CD14-positive monocyte (primary cell): Measurements from ENCODE around the gene ATXN2. TPM values are rescaled to one million over a fixed set of nuclear protein-coding genes. Genes with fewer than 3 reads are reported as not detected.

Experiments
- DNase-seq, 3 donors: peaks; one replicate each; pipeline ENCODE4 v3.0.0-alpha.2; 2011 to 2022
- H2AFZ ChIP-seq: 2 replicates; pipeline ENCODE4 v1.6.0; 2012; ENCODE audit warnings: mild to moderate bottlenecking, low read depth, low read length, inconsistent platforms; ENCODE audit not compliant: insufficient read depth, poor library complexity, severe bottlenecking
- H3K27ac ChIP-seq, 2 donors: 1 replicate in 1 of 2; 2 replicates in 1 of 2; pipeline ENCODE4 v1.5.1; 2012 to 2013; ENCODE audit warnings: low read length in 2 of 2, control low read depth in 1 of 2, inconsistent platforms in 1 of 2, low read depth in 1 of 2, mild to moderate bottlenecking in 1 of 2
- H3K27me3 ChIP-seq, 2 donors: one replicate each; pipeline versions ENCODE4 v1.6.0 to v1.6.1; 2011 to 2013; ENCODE audit warnings: low read length in 2 of 2; ENCODE audit not compliant: control insufficient read depth in 2 of 2, insufficient read depth in 2 of 2
- H3K36me3 ChIP-seq, 2 donors: replicated peaks in 1 of 2; 1 replicate in 1 of 2; 2 replicates in 1 of 2; pipeline versions ENCODE4 v1.5.1 to v1.6.1; 2012 to 2013; ENCODE audit warnings: low read length in 2 of 2, control low read depth in 1 of 2, inconsistent platforms in 1 of 2, mild to moderate bottlenecking in 1 of 2; ENCODE audit not compliant: insufficient read depth in 2 of 2, control insufficient read depth in 1 of 2
- H3K4me1 ChIP-seq, 2 donors: 1 replicate in 1 of 2; 2 replicates in 1 of 2; pipeline versions ENCODE4 v1.5.1 to v1.6.1; 2012 to 2013; ENCODE audit warnings: low read length in 2 of 2, control low read depth in 1 of 2, inconsistent platforms in 1 of 2, mild to moderate bottlenecking in 1 of 2, moderate library complexity in 1 of 2; ENCODE audit not compliant: insufficient read depth in 2 of 2, control insufficient read depth in 1 of 2
- H3K4me2 ChIP-seq: replicated peaks from 2 replicates; pipeline ENCODE3; 2012; ENCODE audit warnings: low read length, moderate library complexity, mild to moderate bottlenecking; ENCODE audit not compliant: poor library complexity, severe bottlenecking; ENCODE audit errors: extremely low read depth
- H3K4me3 ChIP-seq, 3 experiments: fragments of 200-600 bp in 1 of 3; sonication (generic) in 1 of 3; replicated peaks in 1 of 3; 1 replicate in 2 of 3; 2 replicates in 1 of 3; pipeline ENCODE4 v1.5.1; 2011 to 2013; ENCODE audit warnings: low read length in 3 of 3, mild to moderate bottlenecking in 3 of 3, control low read depth in 2 of 3, low read depth in 2 of 3, inconsistent platforms in 1 of 3, moderate library complexity in 1 of 3
- H3K79me2 ChIP-seq: 2 replicates; pipeline ENCODE4 v1.6.0; 2012; ENCODE audit warnings: mild to moderate bottlenecking, control low read depth, inconsistent platforms, low read length, moderate library complexity; ENCODE audit not compliant: insufficient read depth
- H3K9ac ChIP-seq: 2 replicates; pipeline ENCODE4 v1.6.0; 2017; ENCODE audit warnings: low read length, mild to moderate bottlenecking; ENCODE audit not compliant: insufficient read depth, poor library complexity, severe bottlenecking
- H3K9me3 ChIP-seq, 2 donors: replicated peaks in 1 of 2; 1 replicate in 1 of 2; 2 replicates in 1 of 2; pipeline versions ENCODE4 v1.5.1 to v1.6.1; 2012 to 2013; ENCODE audit warnings: low read length in 2 of 2, control low read depth in 1 of 2; ENCODE audit not compliant: control insufficient read depth in 1 of 2, insufficient read depth in 1 of 2
- H4K20me1 ChIP-seq: 2 replicates; pipeline ENCODE4 v1.6.0; 2012; ENCODE audit warnings: mild to moderate bottlenecking, low read length, control low read depth, moderate library complexity; ENCODE audit not compliant: insufficient read depth
- H3K27ac Mint-ChIP-seq, 7 donors: one replicate each; pipeline ENCODE4 v1.8.0; 2020; ENCODE audit warnings: mild to moderate bottlenecking in 7 of 7, mixed read lengths in 7 of 7, moderate library complexity in 6 of 7, inconsistent platforms in 2 of 7
- H3K27me3 Mint-ChIP-seq, 3 donors: one replicate each; pipeline ENCODE4 v1.8.0; 2021 to 2022; ENCODE audit warnings: low read depth in 3 of 3, mild to moderate bottlenecking in 3 of 3, mixed read lengths in 3 of 3, moderate library complexity in 3 of 3, inconsistent platforms in 1 of 3
- H3K36me3 Mint-ChIP-seq, 2 donors: one replicate each; pipeline ENCODE4 v1.8.0; 2020; ENCODE audit warnings: mixed read lengths in 2 of 2, inconsistent platforms in 1 of 2, mild to moderate bottlenecking in 1 of 2
- H3K4me1 Mint-ChIP-seq: one replicate; pipeline ENCODE4 v1.8.0; 2020; ENCODE audit warnings: mild to moderate bottlenecking, mixed read lengths
- H3K4me3 Mint-ChIP-seq, 2 donors: one replicate each; pipeline ENCODE4 v1.8.0; 2020; ENCODE audit warnings: mild to moderate bottlenecking in 2 of 2, mixed read lengths in 2 of 2, moderate library complexity in 1 of 2
- H3K9me3 Mint-ChIP-seq, 7 donors: one replicate each; pipeline ENCODE4 v1.8.0; 2020 to 2022; ENCODE audit warnings: mixed read lengths in 7 of 7, mild to moderate bottlenecking in 6 of 7, moderate library complexity in 6 of 7, inconsistent platforms in 2 of 7
- WGBS: methylation state at CpG from one replicate; pipeline ENCODE4 v1.1.5; 2013; ENCODE audit warnings: missing lambda C conversion rate; ENCODE audit not compliant: insufficient coverage; 5-methylcytosine and 5-hydroxymethylcytosine counted together
- intact Hi-C, 2 donors: fragments of 100-400 bp; cut with micrococcal nuclease; formaldehyde crosslinking; loops; one replicate each; pipeline versions ENCODE4 v1.15.0 to v1.15.1; 2023
- polyA plus RNA-seq, 3 donors: library from polyadenylated mRNA; depleted of rRNA in 1 of 3; unstranded in 2 of 3; stranded (reverse) in 1 of 3; fragments of 300-500 nt in 2 of 3; fragments of >200 nt in 1 of 3; fragmentation: Illumina TruSeq in 2 of 3; gene quantifications; 1 replicate in 2 of 3; 2 replicates in 1 of 3; pipeline ENCODE4 v1.2.3, GENCODE V29; 2012 to 2021
- TF ChIP-seq, protein P1 (sequence below): fragments of 200-600 bp; IDR thresholded peaks from one replicate; pipeline ENCODE4 v1.8.0; 2022; ENCODE audit warnings: antibody characterized with exemption, mild to moderate bottlenecking

The ATXN2 gene
- polyA plus RNA-seq, 3 donors: 4.3 to 28.8 (median 11.9) TPM

DNA sequence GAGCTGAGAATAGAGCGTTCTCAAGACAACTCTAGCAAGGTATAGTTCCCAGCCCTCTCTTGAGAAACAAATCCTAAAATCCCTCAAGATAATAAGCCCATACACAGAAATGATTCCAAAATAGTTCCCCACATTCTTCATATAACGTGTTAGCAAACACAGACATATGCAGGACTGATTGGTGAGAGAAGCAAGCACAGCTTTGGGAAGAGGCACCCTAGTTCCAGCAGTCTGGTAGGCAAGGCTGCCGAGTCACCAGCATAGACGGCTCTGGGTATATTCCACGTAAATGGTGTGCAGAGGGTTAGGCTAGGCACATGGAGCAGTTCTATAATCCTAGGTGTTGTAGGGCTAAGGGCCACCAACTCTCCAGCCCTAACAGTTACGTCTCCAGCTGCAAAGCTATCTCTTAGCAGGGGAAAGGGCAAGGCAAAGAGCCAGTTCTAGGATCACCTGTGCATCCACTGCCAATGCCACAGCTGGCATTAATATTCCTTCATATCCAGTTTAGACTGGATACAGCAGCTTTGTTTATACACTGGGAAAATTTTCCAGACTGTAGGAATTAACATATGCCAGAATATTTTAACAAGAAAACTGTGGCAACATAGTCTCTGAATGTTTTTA lies 140.5 kb downstream of the ATXN2 start:
- WGBS: 100% methylated on average over 1 of the region's 6 CpGs
- peaks cover 36 to 68% of the 10 kb centered on the region in 2 donors for H3K36me3 ChIP-seq

DNA sequence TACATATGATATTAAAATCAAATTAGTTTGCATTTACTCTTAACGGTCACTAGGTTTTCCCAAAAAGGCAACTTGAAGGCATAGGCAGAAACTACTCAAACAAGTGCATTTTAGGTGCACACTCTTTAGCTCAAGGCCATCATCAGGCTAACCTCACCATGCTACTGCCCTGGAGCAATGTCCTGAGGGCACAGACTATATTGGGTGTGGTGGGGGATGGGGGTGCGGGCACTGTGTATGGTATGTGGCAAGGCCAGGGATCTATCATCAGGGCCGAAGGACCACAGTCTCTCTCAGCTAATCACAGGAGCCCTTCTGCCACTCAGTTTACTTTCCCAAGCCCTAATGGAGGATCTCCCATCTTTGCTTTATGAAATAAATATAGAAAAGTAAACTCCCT lies 141.5 kb downstream of the ATXN2 start:
- no CpG with 5 or more reads among the region's 3 CpGs for WGBS
- no peak overlapping the region for H3K27ac Mint-ChIP-seq

More for the DNA sequence above, 140.5 kb downstream of the ATXN2 start:
- H3K4me1 ChIP-seq: peaks cover 16 to 23% of the 10 kb centered on the region in 2 donors
- no peaks in the 10 kb centered on the region for H3K9me3 Mint-ChIP-seq
- no peak overlapping the region for H3K9ac ChIP-seq
- intact Hi-C loops: loop anchor here in 1 of 2 donors (10.0 kb wide), 1 partner anchor 434 kb away; no protein-coding TSS in a partner anchor
- no peak overlapping the region for H3K4me2 ChIP-seq
- H3K36me3 Mint-ChIP-seq: peaks cover 35 to 39% of the 10 kb centered on the region in 2 donors
- TF ChIP-seq, protein P1, sequence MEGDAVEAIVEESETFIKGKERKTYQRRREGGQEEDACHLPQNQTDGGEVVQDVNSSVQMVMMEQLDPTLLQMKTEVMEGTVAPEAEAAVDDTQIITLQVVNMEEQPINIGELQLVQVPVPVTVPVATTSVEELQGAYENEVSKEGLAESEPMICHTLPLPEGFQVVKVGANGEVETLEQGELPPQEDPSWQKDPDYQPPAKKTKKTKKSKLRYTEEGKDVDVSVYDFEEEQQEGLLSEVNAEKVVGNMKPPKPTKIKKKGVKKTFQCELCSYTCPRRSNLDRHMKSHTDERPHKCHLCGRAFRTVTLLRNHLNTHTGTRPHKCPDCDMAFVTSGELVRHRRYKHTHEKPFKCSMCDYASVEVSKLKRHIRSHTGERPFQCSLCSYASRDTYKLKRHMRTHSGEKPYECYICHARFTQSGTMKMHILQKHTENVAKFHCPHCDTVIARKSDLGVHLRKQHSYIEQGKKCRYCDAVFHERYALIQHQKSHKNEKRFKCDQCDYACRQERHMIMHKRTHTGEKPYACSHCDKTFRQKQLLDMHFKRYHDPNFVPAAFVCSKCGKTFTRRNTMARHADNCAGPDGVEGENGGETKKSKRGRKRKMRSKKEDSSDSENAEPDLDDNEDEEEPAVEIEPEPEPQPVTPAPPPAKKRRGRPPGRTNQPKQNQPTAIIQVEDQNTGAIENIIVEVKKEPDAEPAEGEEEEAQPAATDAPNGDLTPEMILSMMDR: no peak
- H3K4me1 Mint-ChIP-seq: peaks cover 22% of the 10 kb centered on the region
- H3K9me3 ChIP-seq: no peaks in the 10 kb centered on the region
- no peak for DNase-seq
- no peaks in the 10 kb centered on the region for H3K27me3 ChIP-seq
- H3K27ac ChIP-seq: peak overlapping the region in 1 of 2 donors; percentile 27
- H3K4me3 Mint-ChIP-seq: no peak overlapping the region
- no peaks in the 10 kb centered on the region for H3K79me2 ChIP-seq
- H3K27me3 Mint-ChIP-seq: no peaks in the 10 kb centered on the region
- no peak overlapping the region for H3K4me3 ChIP-seq
- H4K20me1 ChIP-seq: peaks cover 27% of the 10 kb centered on the region
- H3K27ac Mint-ChIP-seq: peak overlapping the region in 3 of 7 donors; percentile 15 to 73 (median 29)
- H2AFZ ChIP-seq: no peak overlapping the region

More for the DNA sequence above, 141.5 kb downstream of the ATXN2 start:
- DNase-seq: no peak
- Histone ChIP-seq H3K36me3 (peaks cover 46 to 79% of the 10 kb centered on the region in 2 donors), H3K4me2 (no peak overlapping the region), H3K4me1 (peaks cover 9 to 12% of the 10 kb centered on the region in 2 donors), H4K20me1 (peaks cover 37% of the 10 kb centered on the region), H3K9ac (no peak overlapping the region), H3K9me3 (no peaks in the 10 kb centered on the region), H3K27ac (no peak overlapping the region), H3K79me2 (no peaks in the 10 kb centered on the region), H2AFZ (no peak overlapping the region), H3K4me3 (no peak overlapping the region), H3K27me3 (no peaks in the 10 kb centered on the region)
- Mint-ChIP-seq H3K27me3 (no peaks in the 10 kb centered on the region), H3K9me3 (no peaks in the 10 kb centered on the region), H3K36me3 (peaks cover 43 to 48% of the 10 kb centered on the region in 2 donors), H3K4me3 (no peak overlapping the region), H3K4me1 (peaks cover 12% of the 10 kb centered on the region)
- TF ChIP-seq, protein P1: no peak
- intact Hi-C loops: loop anchor here in 1 of 2 donors (10.0 kb wide), 1 partner anchor 433 kb away; no protein-coding TSS in a partner anchor
